ENCODE data around the gene TUSC2.

TUSC2 gene

DNA sequence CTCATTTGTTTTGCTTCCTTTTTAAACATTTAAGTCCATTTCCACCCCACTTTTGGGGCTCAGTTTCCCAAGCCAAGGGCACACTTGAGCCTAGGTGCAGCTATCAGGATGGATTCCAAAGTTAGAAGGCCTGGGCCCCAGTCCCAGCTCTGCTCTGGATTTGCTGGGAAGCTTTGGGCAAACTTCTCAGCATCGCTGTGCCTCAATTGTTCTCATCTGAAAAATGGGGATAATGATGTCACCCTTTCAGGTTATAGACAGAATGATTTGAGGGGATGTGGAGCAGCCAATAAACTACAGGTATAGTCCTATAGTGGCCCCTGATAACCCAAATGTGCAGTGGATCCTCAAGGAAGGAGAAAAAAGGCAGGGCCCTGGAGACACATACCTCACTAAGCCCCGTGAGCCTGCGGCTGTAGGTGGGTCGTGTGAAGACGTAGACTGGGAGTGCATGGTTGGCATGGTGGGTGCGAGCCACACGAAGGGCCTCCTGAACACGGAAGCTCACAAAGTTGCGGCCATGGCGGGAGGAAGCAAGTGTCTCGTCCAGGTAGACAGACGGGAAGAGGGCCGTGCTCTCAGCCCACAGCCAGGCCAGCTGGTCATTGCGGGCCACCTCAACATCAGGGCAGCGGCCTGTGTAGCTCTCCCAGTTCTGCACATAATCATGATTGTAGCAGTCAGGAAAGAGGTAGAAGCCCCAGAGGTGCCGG, 8.7 kb downstream of the TUSC2 start:
- H3K9ac ChIP-seq (ENCODE audit: low read length), result no peak overlapping the region

DNA sequence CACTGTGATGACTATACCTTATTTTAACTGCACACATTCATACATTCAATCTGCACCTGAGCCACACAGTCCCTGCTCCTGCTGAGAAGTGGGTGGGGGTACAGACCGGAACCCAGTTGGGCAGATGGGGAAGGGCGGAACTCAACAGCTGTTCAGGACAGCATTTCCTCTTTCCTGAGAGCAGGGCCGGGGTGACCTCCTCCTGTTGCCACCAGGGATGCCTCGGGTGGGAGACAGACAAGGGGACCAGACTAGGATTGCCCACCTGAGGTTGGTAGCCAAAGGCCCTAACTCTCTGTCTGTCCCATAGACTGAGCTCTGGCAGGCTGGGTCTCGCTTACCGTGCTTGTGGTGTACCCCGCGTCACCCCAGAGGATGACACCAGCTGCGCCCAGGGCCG, 9.4 kb downstream of the TUSC2 start:
- DNase-seq, result no peak
- Histone ChIP-seq H3K9ac (ENCODE audit: low read length) (no peak overlapping the region), H3K36me3 (replicated peaks; ENCODE audit: insufficient read depth, low read length) (no peaks in the 10 kb centered on the region), H3K4me3 (ENCODE audit: low read length) (no peak overlapping the region), H3K27me3 (replicated peaks; ENCODE audit: insufficient read depth, low read length) (no peaks in the 10 kb centered on the region), H3K79me2 (ENCODE audit: low read length) (peaks cover 12% of the 10 kb centered on the region; the same call in 1 of the 2 replicates), H2AFZ (ENCODE audit: low read length) (no peak overlapping the region), H4K20me1 (ENCODE audit: insufficient read depth, low read length) (no peaks in the 10 kb centered on the region), H3K4me2 (ENCODE audit: low read depth, low read length) (no peak overlapping the region), H3K9me3 (replicated peaks; ENCODE audit: insufficient read depth, low read length) (no peaks in the 10 kb centered on the region), H3F3A (ENCODE audit: insufficient read depth, low read length) (no peaks in the 10 kb centered on the region), H3K4me1 (ENCODE audit: low read length) (0 out of 2 replicates have a peak, but pooled peaks cover 8% of the 10 kb centered on the region), H3K27ac (ENCODE audit: low read length) (no peak overlapping the region), H3K9me2 (replicated peaks; ENCODE audit: insufficient read depth, low read length) (no peaks in the 10 kb centered on the region)
- TF ChIP-seq, protein P1, sequence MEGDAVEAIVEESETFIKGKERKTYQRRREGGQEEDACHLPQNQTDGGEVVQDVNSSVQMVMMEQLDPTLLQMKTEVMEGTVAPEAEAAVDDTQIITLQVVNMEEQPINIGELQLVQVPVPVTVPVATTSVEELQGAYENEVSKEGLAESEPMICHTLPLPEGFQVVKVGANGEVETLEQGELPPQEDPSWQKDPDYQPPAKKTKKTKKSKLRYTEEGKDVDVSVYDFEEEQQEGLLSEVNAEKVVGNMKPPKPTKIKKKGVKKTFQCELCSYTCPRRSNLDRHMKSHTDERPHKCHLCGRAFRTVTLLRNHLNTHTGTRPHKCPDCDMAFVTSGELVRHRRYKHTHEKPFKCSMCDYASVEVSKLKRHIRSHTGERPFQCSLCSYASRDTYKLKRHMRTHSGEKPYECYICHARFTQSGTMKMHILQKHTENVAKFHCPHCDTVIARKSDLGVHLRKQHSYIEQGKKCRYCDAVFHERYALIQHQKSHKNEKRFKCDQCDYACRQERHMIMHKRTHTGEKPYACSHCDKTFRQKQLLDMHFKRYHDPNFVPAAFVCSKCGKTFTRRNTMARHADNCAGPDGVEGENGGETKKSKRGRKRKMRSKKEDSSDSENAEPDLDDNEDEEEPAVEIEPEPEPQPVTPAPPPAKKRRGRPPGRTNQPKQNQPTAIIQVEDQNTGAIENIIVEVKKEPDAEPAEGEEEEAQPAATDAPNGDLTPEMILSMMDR (IDR thresholded peaks at IDR 0.05; ENCODE audit: low read length), result no peak
- TF ChIP-seq EZH2phosphoT487 (IDR thresholded peaks at IDR 0.05; ENCODE audit: low read length), result no peak
- no peak for TF ChIP-seq EZH2 (optimal IDR thresholded peaks at IDR 0.05; ENCODE audit: low read depth, low read length)

More for the DNA sequence above, 8.7 kb downstream of the TUSC2 start:
- Histone ChIP-seq H3K27me3 (replicated peaks; ENCODE audit: insufficient read depth, low read length) (no peaks in the 10 kb centered on the region), H3F3A (ENCODE audit: insufficient read depth, low read length) (no peaks in the 10 kb centered on the region), H3K9me2 (replicated peaks; ENCODE audit: insufficient read depth, low read length) (no peaks in the 10 kb centered on the region), H3K27ac (ENCODE audit: low read length) (no peak overlapping the region), H3K4me2 (ENCODE audit: low read depth, low read length) (no peak overlapping the region), H4K20me1 (ENCODE audit: insufficient read depth, low read length) (no peaks in the 10 kb centered on the region), H3K36me3 (replicated peaks; ENCODE audit: insufficient read depth, low read length) (no peaks in the 10 kb centered on the region), H3K79me2 (ENCODE audit: low read length) (peaks cover 12% of the 10 kb centered on the region; the same call in 1 of the 2 replicates), H2AFZ (ENCODE audit: low read length) (no peak overlapping the region), H3K4me3 (ENCODE audit: low read length) (no peak overlapping the region), H3K4me1 (ENCODE audit: low read length) (0 out of 2 replicates have a peak, but pooled peaks cover 8% of the 10 kb centered on the region), H3K9me3 (replicated peaks; ENCODE audit: insufficient read depth, low read length) (no peaks in the 10 kb centered on the region)
- TF ChIP-seq EZH2phosphoT487 (IDR thresholded peaks at IDR 0.05; ENCODE audit: low read length), result no peak
- TF ChIP-seq EZH2 (optimal IDR thresholded peaks at IDR 0.05; ENCODE audit: low read depth, low read length), result no peak
- TF ChIP-seq, protein P1 (IDR thresholded peaks at IDR 0.05; ENCODE audit: low read length), result no peak
- DNase-seq, result no peak

DNA sequence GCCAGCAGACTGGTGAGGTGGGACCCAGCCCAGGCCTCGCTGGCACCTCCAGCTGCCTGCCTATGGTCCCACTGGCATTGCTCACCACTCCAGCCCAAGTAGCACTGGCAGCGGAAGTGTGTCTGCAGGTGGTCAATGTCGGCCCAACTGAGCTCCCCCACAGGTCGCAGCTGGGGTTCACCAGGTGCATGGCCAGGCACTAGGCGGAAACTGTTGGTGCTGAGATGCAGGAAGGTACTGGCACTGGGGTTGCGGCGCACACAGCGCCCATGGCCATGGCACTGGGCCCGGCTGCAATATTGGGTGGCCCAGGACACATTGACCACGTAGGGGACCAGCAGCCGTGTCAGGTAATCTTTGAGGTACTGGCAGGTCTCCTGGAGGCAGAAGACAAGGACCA, 9.9 kb downstream of the TUSC2 start:
- Histone ChIP-seq H3K4me1 (ENCODE audit: low read length) (0 out of 2 replicates have a peak, but pooled peaks cover 8% of the 10 kb centered on the region), H3K27me3 (replicated peaks; ENCODE audit: insufficient read depth, low read length) (no peaks in the 10 kb centered on the region), H2AFZ (ENCODE audit: low read length) (no peak overlapping the region), H3K36me3 (replicated peaks; ENCODE audit: insufficient read depth, low read length) (no peaks in the 10 kb centered on the region), H3K79me2 (ENCODE audit: low read length) (peaks cover 12% of the 10 kb centered on the region; the same call in 1 of the 2 replicates), H3K4me2 (ENCODE audit: low read depth, low read length) (no peak overlapping the region), H3K9me3 (replicated peaks; ENCODE audit: insufficient read depth, low read length) (no peaks in the 10 kb centered on the region), H3F3A (ENCODE audit: insufficient read depth, low read length) (no peaks in the 10 kb centered on the region), H4K20me1 (ENCODE audit: insufficient read depth, low read length) (no peaks in the 10 kb centered on the region), H3K9ac (ENCODE audit: low read length) (no peak overlapping the region), H3K27ac (ENCODE audit: low read length) (no peak overlapping the region), H3K9me2 (replicated peaks; ENCODE audit: insufficient read depth, low read length) (no peaks in the 10 kb centered on the region), H3K4me3 (ENCODE audit: low read length) (no peak overlapping the region)
- no peak for DNase-seq
- TF ChIP-seq, protein P1 (IDR thresholded peaks at IDR 0.05; ENCODE audit: low read length), result no peak
- TF ChIP-seq EZH2phosphoT487 (IDR thresholded peaks at IDR 0.05; ENCODE audit: low read length), result no peak

Measured in MM.1S (cell line).